ENCODE measurements around the gene INPP4A.
"Not testable (repeated sequence)": the region's sequence is repeated elsewhere in the genome, so short reads cannot be mapped to it uniquely, and the experiment has no call there.

Gene INPP4A

DNA sequence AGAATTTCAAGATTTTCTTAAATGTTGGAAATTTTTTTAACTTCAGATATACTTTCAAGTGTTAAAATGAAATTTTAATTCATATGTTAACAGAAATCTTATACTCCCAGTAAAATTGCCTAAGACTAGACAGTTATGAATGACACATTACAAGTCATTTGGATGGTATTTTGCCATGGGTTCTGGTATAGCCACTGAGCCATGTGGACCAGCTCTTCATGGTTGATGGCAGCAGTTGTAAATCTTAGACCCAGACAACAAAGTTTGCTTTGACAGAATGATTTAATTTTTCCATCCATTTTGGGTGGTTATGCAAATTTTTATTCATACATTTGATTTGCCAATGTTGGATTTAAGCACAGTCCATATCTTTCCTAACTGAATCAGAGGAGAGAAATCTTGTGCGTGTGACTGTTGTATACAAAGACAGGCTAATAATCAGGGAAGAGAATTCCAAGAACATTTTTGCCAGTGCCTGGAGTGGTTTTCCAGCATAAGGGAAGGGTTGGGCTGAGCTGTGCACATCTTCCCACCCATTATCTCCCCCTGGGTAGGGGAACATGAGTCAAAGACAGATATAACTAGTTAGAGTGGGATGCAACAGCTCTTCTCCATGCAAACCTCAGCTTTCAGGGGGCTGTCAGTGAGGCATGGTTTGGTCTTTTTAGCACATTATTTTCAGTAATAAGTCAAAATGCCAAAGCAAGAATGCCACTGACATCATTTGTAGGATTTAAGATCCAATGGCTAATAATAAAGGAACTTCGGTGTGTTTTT is 28.1 kb upstream of the INPP4A start:
- Histone ChIP-seq H3K27me3 (ENCODE audit: insufficient read depth, low read length) (no peaks in the 10 kb centered on the region), H3K36me3 (ENCODE audit: insufficient read depth, low read depth, low read length) (no peaks in the 10 kb centered on the region), H3K9ac (ENCODE audit: low read depth, low read length) (no peak overlapping the region), H3K4me3 (ENCODE audit: low read length) (no peak overlapping the region), H3K27ac (ENCODE audit: low read length) (no peak overlapping the region), H3K9me3 (ENCODE audit: insufficient read depth, low read depth, low read length) (peaks cover 16% of the 10 kb centered on the region), H3K4me1 (ENCODE audit: insufficient read depth, low read length) (no peaks in the 10 kb centered on the region)

DNA sequence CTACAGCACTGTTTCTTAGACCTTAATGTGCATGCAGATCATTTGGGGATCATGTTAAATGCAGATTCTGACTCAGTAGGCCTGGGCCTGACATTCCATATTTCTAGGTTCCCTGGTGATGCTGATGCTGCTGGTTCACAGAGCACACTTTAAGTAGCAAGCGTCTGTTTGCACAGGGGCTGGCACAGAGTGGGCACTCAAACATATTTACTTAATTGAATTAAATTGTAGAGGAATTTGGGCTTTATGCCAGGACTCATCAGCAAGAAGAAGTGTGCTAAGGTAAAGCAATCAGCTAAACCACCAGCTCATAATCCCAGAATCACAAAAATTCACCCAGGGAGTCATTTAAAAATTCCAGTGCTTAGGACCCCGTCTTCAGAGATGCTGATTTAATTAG is 25.1 kb upstream of the INPP4A start:
- Histone ChIP-seq H3K27me3 (ENCODE audit: insufficient read depth, low read length) (no peaks in the 10 kb centered on the region), H3K36me3 (ENCODE audit: insufficient read depth, low read depth, low read length) (no peaks in the 10 kb centered on the region), H3K27ac (ENCODE audit: low read length) (no peak overlapping the region), H3K4me1 (ENCODE audit: insufficient read depth, low read length) (no peaks in the 10 kb centered on the region), H3K4me3 (ENCODE audit: low read length) (no peak overlapping the region), H3K9ac (ENCODE audit: low read depth, low read length) (no peak overlapping the region), H3K9me3 (ENCODE audit: insufficient read depth, low read depth, low read length) (peaks cover 14% of the 10 kb centered on the region)

DNA sequence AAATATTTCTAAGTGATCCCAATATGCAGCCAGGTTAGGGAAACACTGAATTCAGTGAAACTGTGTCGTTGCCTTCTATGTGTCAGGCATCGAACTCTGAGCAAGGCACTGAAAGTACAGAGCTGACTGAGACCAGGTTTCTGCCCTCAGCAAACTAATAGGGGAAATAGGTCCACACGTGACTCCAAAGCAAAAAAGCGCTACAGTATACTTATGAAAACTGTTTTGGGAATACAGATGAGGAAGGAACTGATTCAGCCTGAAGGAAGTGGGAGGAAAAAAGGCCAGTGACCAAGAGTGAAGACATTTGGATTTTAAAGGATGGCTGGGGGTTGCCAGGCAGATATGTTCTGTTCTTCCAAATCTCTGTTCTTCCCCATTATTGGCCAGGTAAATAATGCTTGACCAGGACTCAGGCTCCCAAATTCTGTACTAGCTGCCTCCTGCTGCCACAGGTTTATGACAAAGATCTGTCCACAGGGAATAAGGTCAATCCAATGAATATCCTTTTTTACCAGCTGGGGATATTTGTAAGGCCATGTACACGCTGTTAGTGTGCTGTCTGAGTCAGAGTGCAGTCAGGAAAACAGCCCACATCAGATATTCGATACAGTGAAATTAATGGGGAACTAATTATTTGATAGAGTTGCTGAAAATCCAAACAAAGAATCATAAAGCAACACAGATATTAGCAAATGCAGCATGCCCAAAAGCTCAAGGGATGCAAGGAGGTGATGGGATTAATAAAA is 24.5 kb upstream of the INPP4A start:
- Histone ChIP-seq H3K27ac (ENCODE audit: low read length) (no peak overlapping the region), H3K9me3 (ENCODE audit: insufficient read depth, low read depth, low read length) (peaks cover 8% of the 10 kb centered on the region; the same call in 1 of the 2 replicates), H3K4me3 (ENCODE audit: low read length) (no peak overlapping the region), H3K4me1 (ENCODE audit: insufficient read depth, low read length) (no peaks in the 10 kb centered on the region), H3K36me3 (ENCODE audit: insufficient read depth, low read depth, low read length) (no peaks in the 10 kb centered on the region), H3K27me3 (ENCODE audit: insufficient read depth, low read length) (no peaks in the 10 kb centered on the region), H3K9ac (ENCODE audit: low read depth, low read length) (no peak overlapping the region)

DNA sequence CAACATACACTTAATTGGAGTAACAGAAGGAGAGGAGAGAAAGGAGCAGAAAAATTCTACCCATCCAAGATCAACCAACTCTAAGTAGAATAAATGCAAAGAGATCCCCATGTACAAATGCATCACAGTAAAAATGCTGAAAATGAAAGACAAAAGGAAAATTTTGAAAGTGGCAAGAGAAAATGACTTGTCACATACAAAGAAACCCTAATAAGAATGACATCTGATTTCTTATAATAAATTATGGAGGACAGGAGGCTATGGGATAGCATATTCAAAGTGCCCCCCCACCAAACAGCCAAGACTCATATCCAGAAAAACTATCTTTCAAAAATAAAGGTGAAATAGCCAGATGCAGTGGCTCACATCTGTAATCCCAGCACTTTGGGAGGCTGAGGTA is 22.2 kb upstream of the INPP4A start:
- Histone ChIP-seq H3K9ac (ENCODE audit: low read depth, low read length) (no peak overlapping the region), H3K27me3 (ENCODE audit: insufficient read depth, low read length) (no peaks in the 10 kb centered on the region), H3K27ac (ENCODE audit: low read length) (no peak overlapping the region), H3K9me3 (ENCODE audit: insufficient read depth, low read depth, low read length) (peaks cover 7% of the 10 kb centered on the region; the same call in 1 of the 2 replicates), H3K4me1 (ENCODE audit: insufficient read depth, low read length) (no peaks in the 10 kb centered on the region), H3K36me3 (ENCODE audit: insufficient read depth, low read depth, low read length) (no peaks in the 10 kb centered on the region), H3K4me3 (ENCODE audit: low read length) (no peak overlapping the region)

DNA sequence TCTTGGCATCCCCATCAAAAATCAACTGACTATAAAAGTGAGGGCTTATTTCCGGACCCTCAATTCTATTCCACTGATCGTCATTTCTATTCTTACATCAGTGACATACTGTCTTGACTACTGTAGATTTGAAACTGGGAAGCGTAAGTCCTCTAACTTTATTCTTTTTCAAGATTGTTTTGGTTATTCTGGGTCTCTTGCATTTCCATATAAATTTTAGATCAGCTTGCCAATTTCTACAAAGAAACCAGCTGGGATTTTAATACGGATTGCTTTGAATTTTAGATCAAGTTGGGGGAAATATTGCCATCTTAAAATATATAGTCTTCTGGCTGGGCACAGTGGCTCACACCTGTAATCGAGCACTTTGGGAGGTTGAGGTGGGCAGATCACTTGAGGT is 17.9 kb upstream of the INPP4A start:
- H3K36me3 ChIP-seq (ENCODE audit: insufficient read depth, low read depth, low read length): no peaks in the 10 kb centered on the region
- H3K4me1 ChIP-seq (ENCODE audit: insufficient read depth, low read length): no peaks in the 10 kb centered on the region
- H3K27me3 ChIP-seq (ENCODE audit: insufficient read depth, low read length): no peaks in the 10 kb centered on the region
- no peak overlapping the region for H3K9ac ChIP-seq (ENCODE audit: low read depth, low read length)
- no peak overlapping the region for H3K4me3 ChIP-seq (ENCODE audit: low read length)
- H3K9me3 ChIP-seq (ENCODE audit: insufficient read depth, low read depth, low read length): peaks cover 8% of the 10 kb centered on the region; the same call in 1 of the 2 replicates
- H3K27ac ChIP-seq (ENCODE audit: low read length): no peak overlapping the region

DNA sequence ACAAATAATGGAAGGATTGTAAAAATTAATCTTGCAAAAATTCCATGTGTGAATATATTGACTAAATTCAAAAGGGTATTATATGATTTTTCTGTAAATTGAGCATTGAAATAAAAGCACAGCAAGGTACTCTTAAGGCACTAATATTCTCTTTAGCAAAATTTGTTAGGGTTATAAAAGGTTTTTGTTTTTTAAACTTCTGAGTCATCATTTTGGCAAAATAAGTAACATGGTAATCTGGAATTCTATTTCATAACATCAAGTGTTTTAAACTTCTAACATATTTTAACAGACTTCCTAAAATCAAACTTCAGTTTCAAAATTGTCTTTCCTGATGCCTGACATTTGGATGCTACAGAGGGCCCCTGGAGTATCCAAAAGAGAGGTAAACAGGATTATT is 12.5 kb upstream of the INPP4A start:
- H3K9ac ChIP-seq (ENCODE audit: low read depth, low read length): no peak overlapping the region
- peaks cover 2% of the 10 kb centered on the region; the same call in 1 of the 2 replicates for H3K4me1 ChIP-seq (ENCODE audit: insufficient read depth, low read length)
- no peak overlapping the region for H3K27ac ChIP-seq (ENCODE audit: low read length)
- H3K4me3 ChIP-seq (ENCODE audit: low read length): no peak overlapping the region
- peaks cover 35% of the 10 kb centered on the region for H3K9me3 ChIP-seq (ENCODE audit: insufficient read depth, low read depth, low read length)
- no peaks in the 10 kb centered on the region for H3K27me3 ChIP-seq (ENCODE audit: insufficient read depth, low read length)
- no peaks in the 10 kb centered on the region for H3K36me3 ChIP-seq (ENCODE audit: insufficient read depth, low read depth, low read length)

DNA sequence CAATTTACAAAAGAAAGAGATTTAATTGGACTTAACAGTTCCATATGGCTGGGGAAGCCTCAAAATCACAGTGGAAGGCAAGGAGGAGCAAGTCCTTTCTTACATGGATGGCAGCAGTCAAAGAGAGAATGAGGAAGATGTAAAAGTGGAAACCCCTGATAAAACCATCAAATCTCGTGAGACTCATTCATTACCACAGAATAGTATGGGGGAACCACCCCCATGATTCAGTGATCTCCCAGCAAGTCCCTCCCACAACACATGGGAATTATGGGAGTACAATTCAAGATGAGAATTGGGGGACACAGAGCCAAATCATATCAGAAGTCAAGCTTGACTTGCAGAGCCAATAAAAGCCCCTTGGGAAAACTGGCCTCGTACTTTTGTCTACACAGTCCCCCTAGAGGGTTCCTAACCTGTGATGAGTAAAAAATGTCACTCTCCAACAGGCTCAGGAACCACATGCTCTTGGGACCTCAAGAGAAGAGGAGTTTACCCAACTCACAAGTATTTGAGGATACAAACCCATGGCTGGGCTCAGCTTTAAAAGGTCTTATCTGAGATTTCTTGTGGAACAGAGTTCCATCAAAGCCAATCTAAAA is 11.2 kb upstream of the INPP4A start:
- Histone ChIP-seq H3K4me3 (ENCODE audit: low read length) (no peak overlapping the region), H3K9me3 (ENCODE audit: insufficient read depth, low read depth, low read length) (peaks cover 35% of the 10 kb centered on the region), H3K4me1 (ENCODE audit: insufficient read depth, low read length) (peaks cover 6% of the 10 kb centered on the region; the same call in 1 of the 2 replicates), H3K9ac (ENCODE audit: low read depth, low read length) (no peak overlapping the region), H3K27me3 (ENCODE audit: insufficient read depth, low read length) (no peaks in the 10 kb centered on the region), H3K27ac (ENCODE audit: low read length) (no peak overlapping the region), H3K36me3 (ENCODE audit: insufficient read depth, low read depth, low read length) (no peaks in the 10 kb centered on the region)

DNA sequence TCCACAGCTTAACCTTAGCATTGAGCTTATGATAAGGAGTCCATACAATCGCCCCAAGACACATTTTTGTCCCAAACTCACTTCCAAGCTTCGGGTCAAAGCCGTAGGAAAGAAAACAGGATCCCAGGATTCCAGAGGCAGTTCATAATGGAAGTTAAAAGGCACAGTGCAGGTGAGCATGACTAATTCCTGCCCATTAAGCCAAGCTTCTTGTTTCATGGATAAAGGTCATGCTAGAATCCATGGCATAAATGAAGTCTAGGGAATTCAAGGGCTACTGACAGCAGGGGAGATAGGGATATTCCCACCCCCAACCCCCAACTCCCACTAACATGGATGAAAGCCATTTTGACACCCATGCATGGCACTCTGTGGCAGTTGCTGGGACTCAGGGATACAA is 10.2 kb upstream of the INPP4A start:
- Histone ChIP-seq H3K4me3 (ENCODE audit: low read length) (no peak overlapping the region), H3K4me1 (ENCODE audit: insufficient read depth, low read length) (peaks cover 6% of the 10 kb centered on the region; the same call in 1 of the 2 replicates), H3K27ac (ENCODE audit: low read length) (no peak overlapping the region), H3K36me3 (ENCODE audit: insufficient read depth, low read depth, low read length) (no peaks in the 10 kb centered on the region), H3K27me3 (ENCODE audit: insufficient read depth, low read length) (no peaks in the 10 kb centered on the region), H3K9me3 (ENCODE audit: insufficient read depth, low read depth, low read length) (peaks cover 36% of the 10 kb centered on the region), H3K9ac (ENCODE audit: low read depth, low read length) (no peak overlapping the region)

DNA sequence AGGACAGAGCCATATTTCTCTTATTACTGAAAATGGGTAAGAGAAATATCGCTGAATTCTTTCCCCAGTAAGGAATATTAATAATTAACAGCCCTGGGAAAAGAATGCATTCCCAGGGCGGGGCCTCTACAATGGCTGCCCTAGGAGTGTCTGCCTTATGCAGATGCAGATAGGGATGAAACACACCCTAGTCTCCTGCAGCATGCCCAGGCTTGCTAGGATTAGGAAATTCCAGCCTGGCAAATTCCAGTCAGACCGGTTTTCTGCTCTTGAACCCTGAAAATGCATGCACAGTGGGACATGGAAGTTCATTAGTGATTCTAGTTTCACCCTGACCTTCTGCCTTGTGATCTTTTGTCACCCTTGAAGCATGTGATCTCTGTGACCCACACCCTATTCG is 9.0 kb upstream of the INPP4A start:
- H3K9ac ChIP-seq (ENCODE audit: low read depth, low read length); H3K4me1 ChIP-seq (ENCODE audit: insufficient read depth, low read length); H3K36me3 ChIP-seq (ENCODE audit: insufficient read depth, low read depth, low read length); H3K4me3 ChIP-seq (ENCODE audit: low read length); H3K27me3 ChIP-seq (ENCODE audit: insufficient read depth, low read length); H3K27ac ChIP-seq (ENCODE audit: low read length): not testable (repeated sequence)
- H3K9me3 ChIP-seq (ENCODE audit: insufficient read depth, low read depth, low read length): peaks cover 40% of the 10 kb centered on the region

DNA sequence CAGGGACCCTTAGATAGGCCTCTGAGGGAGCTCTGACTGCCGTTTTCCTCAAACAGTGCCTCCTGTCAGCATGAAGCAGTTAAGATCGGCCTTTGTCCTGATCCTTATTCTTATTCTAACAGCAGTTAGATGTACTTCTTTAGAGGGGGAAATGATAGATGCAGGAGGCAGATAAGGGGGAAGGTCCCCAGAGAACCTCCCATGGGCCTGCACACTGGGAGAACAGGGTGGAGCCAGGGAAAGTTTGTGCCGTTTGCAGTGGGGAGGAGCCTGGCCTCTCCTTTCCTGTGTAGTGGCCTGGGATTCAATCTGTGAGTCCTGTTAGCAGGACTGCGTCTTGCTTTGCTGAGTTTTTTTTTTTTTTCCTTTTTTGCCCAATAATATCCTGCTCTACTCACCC is 7.9 kb upstream of the INPP4A start:
- H3K27ac ChIP-seq (ENCODE audit: low read length): peak overlapping the region; percentile 58

DNA sequence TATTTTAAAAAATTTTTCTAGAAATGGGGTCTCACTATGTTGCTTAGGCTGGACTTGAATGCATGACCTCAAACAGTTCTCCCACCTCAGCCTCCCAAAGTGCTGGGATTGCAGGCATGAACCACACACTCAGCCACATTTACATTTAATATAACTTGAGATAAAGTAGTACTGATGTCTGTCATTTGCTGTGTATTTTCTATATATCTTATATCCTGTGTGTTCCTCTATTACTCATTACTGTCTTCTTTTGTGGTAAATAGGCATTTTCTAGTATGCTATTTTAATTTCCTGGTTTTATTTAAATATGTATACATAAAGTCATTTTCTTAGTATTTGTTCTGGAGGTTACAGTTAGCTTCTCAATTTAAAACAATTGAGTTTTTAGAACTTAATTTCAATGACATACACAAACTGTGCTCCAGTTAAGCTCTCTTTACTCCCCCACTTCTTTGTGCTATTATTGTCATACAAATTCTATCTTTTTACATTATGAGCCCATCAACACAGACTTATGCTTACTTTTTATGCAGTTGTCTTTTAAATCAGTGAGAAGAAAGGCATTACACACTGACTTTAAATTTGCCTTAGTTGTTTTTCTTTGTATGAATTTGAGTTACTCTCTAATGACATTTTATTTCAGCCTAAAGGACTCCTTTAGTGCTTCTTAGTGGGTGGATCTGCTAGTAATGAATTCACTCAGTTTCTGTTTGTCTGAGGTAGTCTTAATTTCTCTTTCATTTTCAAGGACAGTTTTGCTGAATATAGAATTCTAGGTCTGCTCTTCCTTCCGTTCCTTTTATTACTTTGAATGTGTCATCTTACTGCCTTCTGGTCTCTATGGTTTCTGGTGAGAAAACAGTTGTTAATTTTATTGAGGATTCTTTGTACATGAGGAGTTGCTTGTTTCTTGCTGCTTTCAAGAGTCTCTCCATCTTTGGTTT is 6.2 kb upstream of the INPP4A start:
- Histone ChIP-seq H3K36me3 (ENCODE audit: insufficient read depth, low read depth, low read length) (no peaks in the 10 kb centered on the region), H3K4me3 (ENCODE audit: low read length) (no peak overlapping the region), H3K4me1 (ENCODE audit: insufficient read depth, low read length) (peaks cover 13% of the 10 kb centered on the region; the same call in 1 of the 2 replicates), H3K9me3 (ENCODE audit: insufficient read depth, low read depth, low read length) (peaks cover 22% of the 10 kb centered on the region), H3K27ac (ENCODE audit: low read length) (no peak overlapping the region), H3K27me3 (ENCODE audit: insufficient read depth, low read length) (no peaks in the 10 kb centered on the region), H3K9ac (ENCODE audit: low read depth, low read length) (no peak overlapping the region)

More for the DNA sequence above, 7.9 kb upstream of the INPP4A start:
- H3K4me1 ChIP-seq (ENCODE audit: insufficient read depth, low read length): peaks cover 6% of the 10 kb centered on the region; the same call in 1 of the 2 replicates
- H3K9me3 ChIP-seq (ENCODE audit: insufficient read depth, low read depth, low read length): peaks cover 40% of the 10 kb centered on the region
- H3K9ac ChIP-seq (ENCODE audit: low read depth, low read length): peak overlapping the region; percentile 54; the same call in 1 of the 2 replicates
- H3K4me3 ChIP-seq (ENCODE audit: low read length): 0 out of 2 replicates have a peak overlapping the region, but pooled peaks have one; percentile 1
- no peaks in the 10 kb centered on the region for H3K27me3 ChIP-seq (ENCODE audit: insufficient read depth, low read length)
- H3K36me3 ChIP-seq (ENCODE audit: insufficient read depth, low read depth, low read length): no peaks in the 10 kb centered on the region
